ENCODE data around the gene ADAM10. TPM values are rescaled to one million over a fixed set of nuclear protein-coding genes. Genes with fewer than 3 reads are reported as not detected.

Gene ADAM10
- total and polyA plus RNA-seq, 4 donors: 11.6 to 115 (median 57.5) TPM

Other genes with a start within 250 kb of the ADAM10 start
- gene MINDY2, start 21.6 kb upstream of the ADAM10 start, total RNA-seq: 10 to 100 TPM; 46.3 to 48.0 TPM
- gene MINDY2, start 21.6 kb upstream of the ADAM10 start, polyA plus RNA-seq: 10 to 100 TPM; 10.1 to 10.5 TPM
- gene SLTM, start 184.0 kb upstream of the ADAM10 start, total RNA-seq: 10 to 100 TPM; 93.0 to 99.5 TPM
- 10 to 100 TPM; 42.4 to 56.8 TPM for gene SLTM, start 184.0 kb upstream of the ADAM10 start, polyA plus RNA-seq
- 10 to 100 TPM; 28.0 to 40.7 TPM for gene RNF111, start 238.0 kb upstream of the ADAM10 start, total RNA-seq
- 10 to 100 TPM in 1 of 2 donors, 1 to 10 TPM in 1; 3.3 to 10.9 TPM for gene RNF111, start 238.0 kb upstream of the ADAM10 start, polyA plus RNA-seq

Measured in aorta (tissue), 4 donors.